Dedifferentiated amniotic fluid mesenchymal stem cell (primary cell): Measurements from ENCODE around the gene C6orf89.

Source experiments
- DNase-seq: peaks from one replicate; pipeline ENCODE4 v3.0.0-alpha.2; 2016; ENCODE audit errors: extremely low spot score

Gene C6orf89

GRCh38 chr6:36885461-36886401 lies at the start of gene C6orf89:
Gene C6orf89 (plus strand): TSS chr6:36885952. CDS start chr6:36899445, 13,493 bp downstream.
- DNase-seq = peak; percentile 97

GRCh38 chr6:36836111-36837021 lies 49.4 kb upstream of the C6orf89 start:
- DNase-seq = no peak

GRCh38 chr6:36837022-36837339 lies 48.8 kb upstream of the C6orf89 start:
- no peak for DNase-seq

GRCh38 chr6:36837686-36838085 lies 48.1 kb upstream of the C6orf89 start:
- no peak for DNase-seq

GRCh38 chr6:36838896-36839748 lies 46.6 kb upstream of the C6orf89 start, which contains the start of gene CPNE5:
Gene CPNE5 (minus strand): TSS chr6:36839444. CDS start chr6:36839377, 67 bp downstream.
- no peak for DNase-seq

- peak; percentile 17 for DNase-seq
Observed at GRCh38 chr6:36839749-36840431, 45.9 kb upstream of the C6orf89 start.

GRCh38 chr6:36840432-36841403 lies 45.0 kb upstream of the C6orf89 start:
- DNase-seq = no peak

GRCh38 chr6:36841756-36842155 lies 44.0 kb upstream of the C6orf89 start:
- DNase-seq = no peak

GRCh38 chr6:36843170-36843569 lies 42.6 kb upstream of the C6orf89 start:
- no peak for DNase-seq

GRCh38 chr6:36844232-36845170 lies 41.3 kb upstream of the C6orf89 start:
- no peak for DNase-seq

GRCh38 chr6:36845233-36845632 lies 40.5 kb upstream of the C6orf89 start:
- DNase-seq = no peak

GRCh38 chr6:36847152-36847551 lies 38.6 kb upstream of the C6orf89 start:
- DNase-seq = no peak

- no peak for DNase-seq
Observed at GRCh38 chr6:36847991-36848390, 37.8 kb upstream of the C6orf89 start.

GRCh38 chr6:36848658-36849441 lies 36.9 kb upstream of the C6orf89 start:
- no peak for DNase-seq

GRCh38 chr6:36850021-36850420 lies 35.7 kb upstream of the C6orf89 start:
- no peak for DNase-seq

GRCh38 chr6:36851149-36851614 lies 34.6 kb upstream of the C6orf89 start:
- peak; percentile 54 for DNase-seq

- no peak for DNase-seq
Observed at GRCh38 chr6:36851626-36852025, 34.1 kb upstream of the C6orf89 start.
